HCT116 (cell line): ENCODE measurements around the gene SLC2A1. TPM values are rescaled to one million over a fixed set of nuclear protein-coding genes. Genes with fewer than 3 reads are reported as not detected.

Experiments
- ATAC-seq: fragments of 200-7000 bp; cut with Tn5 transposase; 2 replicates; pipeline ENCODE4 v1.9.1; 2020; ENCODE audit warnings: mild to moderate bottlenecking, moderate library complexity
- BruUV-seq: library from RNA; stranded (reverse); fragments of 400-500 nt; replicated peaks from 2 replicates; lab custom pipeline; 2021; lab: Mats Ljungman, UMichigan
- CTCF ChIA-PET: fragments of 300-600 bp; sonication (Branson Sonifier 250); formaldehyde crosslinking; loops from one replicate; lab custom pipeline; 2021; ENCODE audit warnings: antibody characterized with exemption; lab: Charles Lee
- POLR2A ChIA-PET: fragments of 300-600, 350-600 bp; sonication (Branson Sonifier 250); formaldehyde crosslinking; loops from one replicate; lab custom pipeline; 2021; ENCODE audit warnings: antibody characterized with exemption; lab: Charles Lee
- RAD21 ChIA-PET, 2 experiments: fragments of 300-600 bp; sonication (Branson Sonifier 250); formaldehyde crosslinking; loops; one replicate each; lab custom pipeline; 2023; ENCODE audit warnings: low total read pairs in 2 of 2; ENCODE audit not compliant: uncharacterized antibody in 2 of 2, unreplicated experiment in 2 of 2, low non-redundant PET in 1 of 2; lab: Charles Lee
- DNase-seq: peaks from one replicate; pipeline ENCODE4 v3.0.0-alpha.2; 2010; ENCODE audit warnings: low read depth, low spot score
- H2AFZ ChIP-seq: fragments of 200-600 bp; shearing (Covaris generic), sonication (generic); 2 replicates; pipeline ENCODE4 v1.6.1; 2017; ENCODE audit warnings: low read depth, mixed run types, mixed read lengths, antibody characterized with exemption, low read length; ENCODE audit not compliant: poor library complexity, severe bottlenecking
- H3K27ac ChIP-seq: 2 replicates; pipeline ENCODE4 v1.5.1; 2012; ENCODE audit warnings: low read depth, low read length
- H3K27me3 ChIP-seq: fragments of 200-600 bp; sonication (generic); 2 replicates; pipeline ENCODE4 v1.6.1; 2016; ENCODE audit warnings: mixed run types, low read length, mixed read lengths; ENCODE audit not compliant: insufficient read depth
- H3K36me3 ChIP-seq, 2 experiments: fragments of 200-500 bp in 1 of 2; fragments of 200-600 bp in 1 of 2; sonication (Bioruptor generic) in 1 of 2; sonication (generic) in 1 of 2; 2 replicates each; pipeline versions ENCODE4 v1.5.1 to v1.6.1; 2014 to 2016; ENCODE audit warnings: low read length in 2 of 2, inconsistent platforms in 1 of 2, mixed read lengths in 1 of 2, mixed run types in 1 of 2; ENCODE audit not compliant: insufficient read depth in 2 of 2, control insufficient read depth in 1 of 2
- H3K4me1 ChIP-seq, 2 experiments: fragments of 200-600 bp in 1 of 2; sonication (generic) in 1 of 2; 2 replicates each; pipeline versions ENCODE4 v1.5.1 to v1.6.1; 2012 to 2017; ENCODE audit warnings: low read length in 2 of 2, inconsistent platforms in 1 of 2, mild to moderate bottlenecking in 1 of 2, mixed read lengths in 1 of 2, mixed run types in 1 of 2, moderate library complexity in 1 of 2; ENCODE audit not compliant: insufficient read depth in 2 of 2, control insufficient read depth in 1 of 2
- H3K4me2 ChIP-seq: fragments of 200-600 bp; sonication (generic); 2 replicates; pipeline ENCODE4 v1.6.1; 2017; ENCODE audit warnings: mixed run types, low read length, mixed read lengths
- H3K4me3 ChIP-seq, 2 experiments: fragments of 200-600 bp in 1 of 2; sonication (generic) in 1 of 2; replicated peaks in 1 of 2; 2 replicates each; pipeline ENCODE4 v1.5.1; 2011 to 2016; ENCODE audit warnings: low read length in 2 of 2, control low read depth in 1 of 2, low read depth in 1 of 2, mild to moderate bottlenecking in 1 of 2, mixed read lengths in 1 of 2, mixed run types in 1 of 2
- H3K79me2 ChIP-seq: fragments of 200-600 bp; sonication (generic); 2 replicates; pipeline ENCODE4 v1.6.1; 2017; ENCODE audit warnings: mild to moderate bottlenecking, mixed run types, low read length, moderate library complexity, mixed read lengths; ENCODE audit not compliant: insufficient read depth
- H3K9ac ChIP-seq: fragments of 200-600 bp; sonication (generic); 2 replicates; pipeline ENCODE4 v1.6.1; 2016; ENCODE audit warnings: low read length, mixed read lengths
- H3K9me2 ChIP-seq: fragments of 200-600 bp; sonication (generic), shearing (Covaris generic); 2 replicates; pipeline ENCODE4 v1.6.1; 2017; ENCODE audit warnings: mixed run types, mild to moderate bottlenecking, moderate library complexity; ENCODE audit not compliant: insufficient read depth
- H3K9me3 ChIP-seq, 2 experiments: fragments of 200-500 bp in 1 of 2; fragments of 200-600 bp in 1 of 2; sonication (Bioruptor generic) in 1 of 2; sonication (generic) in 1 of 2; 2 replicates each; pipeline ENCODE4 v1.6.1; 2014 to 2017; ENCODE audit warnings: low read length in 2 of 2, mixed read lengths in 2 of 2, inconsistent platforms in 1 of 2, low read depth in 1 of 2, mild to moderate bottlenecking in 1 of 2, mixed run types in 1 of 2, moderate library complexity in 1 of 2; ENCODE audit not compliant: control insufficient read depth in 1 of 2, insufficient read depth in 1 of 2
- H4K20me1 ChIP-seq: fragments of 200-600 bp; sonication (generic), shearing (Covaris generic); 2 replicates; pipeline ENCODE4 v1.6.1; 2017; ENCODE audit warnings: mixed run types, mild to moderate bottlenecking, moderate library complexity; ENCODE audit not compliant: insufficient read depth
- SRF ChIP-seq: IDR thresholded peaks from 2 replicates; pipeline ENCODE4 v1.6.1; 2012; ENCODE audit warnings: low read depth
- intact Hi-C: fragments of 100-400 bp; cut with micrococcal nuclease; formaldehyde crosslinking; loops from 2 replicates; pipeline ENCODE4 v1.10.0; 2022
- total RNA-seq: library from RNA; stranded (reverse); gene quantifications from one replicate; pipeline ENCODE4 v1.2.1, GENCODE V29; 2021; ENCODE audit not compliant: unreplicated experiment
- TF ChIP-seq, protein P1 (sequence below): IDR thresholded peaks from 2 replicates; pipeline ENCODE4 v1.6.1; 2012; ENCODE audit warnings: low read depth

SLC2A1 gene
- total RNA-seq, 1 experiment from 2014 or later = 248 TPM

DNA sequence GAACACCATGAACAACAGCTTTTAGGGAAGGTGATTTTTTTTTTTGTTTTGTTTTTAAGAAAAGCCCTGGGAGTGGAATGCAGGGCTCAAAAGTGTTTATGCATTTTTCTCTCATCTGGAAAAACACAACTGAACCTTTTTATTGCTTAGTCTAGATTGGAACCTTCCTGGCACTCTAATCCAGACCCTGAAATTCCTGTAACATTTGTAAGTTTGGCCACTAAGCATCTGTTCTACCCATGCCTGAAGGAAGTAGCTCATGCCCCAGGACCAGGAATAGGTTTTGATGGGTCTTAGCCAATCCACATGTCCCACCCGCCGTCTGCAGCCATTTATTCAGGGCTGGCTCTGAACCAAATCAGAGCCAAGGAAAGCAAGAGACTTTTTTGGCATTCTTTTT lies 39.7 kb upstream of the SLC2A1 start:
- H3K79me2 ChIP-seq = no peaks in the 10 kb centered on the region
- no peak overlapping the region for H3K9ac ChIP-seq
- ATAC-seq (no peak), DNase-seq (no peak)
- no peak overlapping the region for H3K4me2 ChIP-seq
- H3K27ac ChIP-seq = no peak overlapping the region
- H3K9me2 ChIP-seq = no peaks in the 10 kb centered on the region
- H2AFZ ChIP-seq = no peak overlapping the region
- no peaks in the 10 kb centered on the region for H3K36me3 ChIP-seq
- no peaks in the 10 kb centered on the region for H3K27me3 ChIP-seq
- peaks cover 7 to 15% of the 10 kb centered on the region in 2 experiments; a peak in 3 of 4 replicates for H3K4me1 ChIP-seq
- no TSS peak for BruUV-seq
- CTCF ChIA-PET = no interaction called here
- no peaks in the 10 kb centered on the region for H4K20me1 ChIP-seq
- intact Hi-C loops = no loop called here
- POLR2A ChIA-PET = no interaction called here
- RAD21 ChIA-PET = no interaction called here
- TF ChIP-seq, protein P1, sequence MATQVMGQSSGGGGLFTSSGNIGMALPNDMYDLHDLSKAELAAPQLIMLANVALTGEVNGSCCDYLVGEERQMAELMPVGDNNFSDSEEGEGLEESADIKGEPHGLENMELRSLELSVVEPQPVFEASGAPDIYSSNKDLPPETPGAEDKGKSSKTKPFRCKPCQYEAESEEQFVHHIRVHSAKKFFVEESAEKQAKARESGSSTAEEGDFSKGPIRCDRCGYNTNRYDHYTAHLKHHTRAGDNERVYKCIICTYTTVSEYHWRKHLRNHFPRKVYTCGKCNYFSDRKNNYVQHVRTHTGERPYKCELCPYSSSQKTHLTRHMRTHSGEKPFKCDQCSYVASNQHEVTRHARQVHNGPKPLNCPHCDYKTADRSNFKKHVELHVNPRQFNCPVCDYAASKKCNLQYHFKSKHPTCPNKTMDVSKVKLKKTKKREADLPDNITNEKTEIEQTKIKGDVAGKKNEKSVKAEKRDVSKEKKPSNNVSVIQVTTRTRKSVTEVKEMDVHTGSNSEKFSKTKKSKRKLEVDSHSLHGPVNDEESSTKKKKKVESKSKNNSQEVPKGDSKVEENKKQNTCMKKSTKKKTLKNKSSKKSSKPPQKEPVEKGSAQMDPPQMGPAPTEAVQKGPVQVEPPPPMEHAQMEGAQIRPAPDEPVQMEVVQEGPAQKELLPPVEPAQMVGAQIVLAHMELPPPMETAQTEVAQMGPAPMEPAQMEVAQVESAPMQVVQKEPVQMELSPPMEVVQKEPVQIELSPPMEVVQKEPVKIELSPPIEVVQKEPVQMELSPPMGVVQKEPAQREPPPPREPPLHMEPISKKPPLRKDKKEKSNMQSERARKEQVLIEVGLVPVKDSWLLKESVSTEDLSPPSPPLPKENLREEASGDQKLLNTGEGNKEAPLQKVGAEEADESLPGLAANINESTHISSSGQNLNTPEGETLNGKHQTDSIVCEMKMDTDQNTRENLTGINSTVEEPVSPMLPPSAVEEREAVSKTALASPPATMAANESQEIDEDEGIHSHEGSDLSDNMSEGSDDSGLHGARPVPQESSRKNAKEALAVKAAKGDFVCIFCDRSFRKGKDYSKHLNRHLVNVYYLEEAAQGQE = no peak
- no peak overlapping the region for H3K4me3 ChIP-seq
- H3K9me3 ChIP-seq = no peaks in the 10 kb centered on the region

DNA sequence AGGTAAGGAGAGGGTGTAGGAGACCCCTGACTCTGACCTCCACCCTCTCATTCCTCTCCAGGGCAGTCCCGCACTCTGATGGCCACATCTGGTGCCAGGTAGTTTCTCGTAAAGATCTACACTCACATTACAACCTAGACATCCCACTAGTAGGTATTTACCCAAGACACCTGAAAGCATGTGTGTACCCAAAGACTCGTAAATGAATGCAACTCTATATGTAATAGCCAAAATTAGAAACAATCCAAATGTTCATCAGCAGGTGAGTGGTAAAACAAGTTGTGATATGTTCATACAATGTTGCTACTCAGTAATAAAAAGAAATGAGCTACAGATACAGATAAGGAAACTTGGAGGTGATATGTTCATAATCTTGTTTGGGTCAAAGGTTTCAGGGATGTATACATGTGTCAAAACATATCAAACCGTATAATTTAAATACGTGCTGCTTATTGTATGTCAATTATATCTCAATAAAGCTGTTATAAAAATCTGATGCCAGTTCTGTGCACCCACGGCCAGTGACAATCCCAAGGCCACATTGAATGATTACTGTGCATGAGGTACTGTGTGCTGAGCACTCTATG lies 37.8 kb upstream of the SLC2A1 start:
- POLR2A ChIA-PET = no interaction called here
- H2AFZ ChIP-seq = no peak overlapping the region
- H3K79me2 ChIP-seq = no peaks in the 10 kb centered on the region
- no peaks in the 10 kb centered on the region for H3K36me3 ChIP-seq
- CTCF ChIA-PET = no interaction called here
- H3K4me1 ChIP-seq = peaks cover 9 to 20% of the 10 kb centered on the region in 2 experiments
- RAD21 ChIA-PET = no interaction called here
- BruUV-seq = no TSS peak
- no peaks in the 10 kb centered on the region for H4K20me1 ChIP-seq
- H3K27ac ChIP-seq = no peak overlapping the region
- ATAC-seq (no peak), DNase-seq (no peak)
- no peak overlapping the region for H3K4me2 ChIP-seq
- no peaks in the 10 kb centered on the region for H3K9me2 ChIP-seq
- H3K27me3 ChIP-seq = no peaks in the 10 kb centered on the region
- no peak for TF ChIP-seq SRF
- intact Hi-C loops = no loop called here
- no peak overlapping the region for H3K4me3 ChIP-seq
- no peaks in the 10 kb centered on the region for H3K9me3 ChIP-seq
- H3K9ac ChIP-seq = no peak overlapping the region
